Measurements from ENCODE around the gene KCNB1. TPM values are rescaled to one million over a fixed set of nuclear protein-coding genes. Genes with fewer than 3 reads are reported as not detected.

The KCNB1 gene
- total and polyA plus RNA-seq, 12 donors: 0.64 to 4.2 (median 1.1) TPM

DNA sequence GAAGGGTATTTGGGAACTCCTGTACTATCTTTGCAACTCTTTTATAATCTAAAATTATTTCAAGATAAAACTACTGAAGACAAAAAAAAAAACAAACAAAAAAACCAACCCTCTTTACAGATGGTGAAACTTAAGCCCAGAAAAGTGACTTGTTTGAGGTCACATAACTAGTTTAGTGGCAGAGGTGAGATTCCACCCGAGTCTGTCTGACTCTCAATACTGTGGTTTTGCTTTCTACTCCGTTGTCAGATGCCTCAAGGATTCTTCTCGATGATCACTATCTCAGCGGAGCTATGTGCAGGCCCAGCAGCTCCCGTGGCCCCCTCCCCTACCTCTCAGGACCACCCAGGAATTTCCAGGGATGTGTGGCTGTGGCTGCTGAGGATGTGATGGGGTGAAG, 36.1 kb upstream of the KCNB1 start:
- H3K27me3 ChIP-seq: peaks cover 0 to 2% (median 0%) of the 10 kb centered on the region in 7 donors
- no peak overlapping the region for H3K4me3 ChIP-seq
- peaks cover 0 to 39% (median 0%) of the 10 kb centered on the region in 9 donors for H3K36me3 ChIP-seq
- H3K9me3 ChIP-seq: no peaks in the 10 kb centered on the region
- TF ChIP-seq, protein P1, sequence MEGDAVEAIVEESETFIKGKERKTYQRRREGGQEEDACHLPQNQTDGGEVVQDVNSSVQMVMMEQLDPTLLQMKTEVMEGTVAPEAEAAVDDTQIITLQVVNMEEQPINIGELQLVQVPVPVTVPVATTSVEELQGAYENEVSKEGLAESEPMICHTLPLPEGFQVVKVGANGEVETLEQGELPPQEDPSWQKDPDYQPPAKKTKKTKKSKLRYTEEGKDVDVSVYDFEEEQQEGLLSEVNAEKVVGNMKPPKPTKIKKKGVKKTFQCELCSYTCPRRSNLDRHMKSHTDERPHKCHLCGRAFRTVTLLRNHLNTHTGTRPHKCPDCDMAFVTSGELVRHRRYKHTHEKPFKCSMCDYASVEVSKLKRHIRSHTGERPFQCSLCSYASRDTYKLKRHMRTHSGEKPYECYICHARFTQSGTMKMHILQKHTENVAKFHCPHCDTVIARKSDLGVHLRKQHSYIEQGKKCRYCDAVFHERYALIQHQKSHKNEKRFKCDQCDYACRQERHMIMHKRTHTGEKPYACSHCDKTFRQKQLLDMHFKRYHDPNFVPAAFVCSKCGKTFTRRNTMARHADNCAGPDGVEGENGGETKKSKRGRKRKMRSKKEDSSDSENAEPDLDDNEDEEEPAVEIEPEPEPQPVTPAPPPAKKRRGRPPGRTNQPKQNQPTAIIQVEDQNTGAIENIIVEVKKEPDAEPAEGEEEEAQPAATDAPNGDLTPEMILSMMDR (IDR thresholded peaks at IDR 0.05): no peak
- ATAC-seq (no peak), DNase-seq (no peak)
- WGBS, 2 donors: 66 to 68% methylated on average over 5 of the region's 5 CpGs
- intact Hi-C loops (cut with DNase I): no loop called here
- no peaks in the 10 kb centered on the region for H3K4me1 ChIP-seq
- no peak overlapping the region for H3K27ac ChIP-seq

DNA sequence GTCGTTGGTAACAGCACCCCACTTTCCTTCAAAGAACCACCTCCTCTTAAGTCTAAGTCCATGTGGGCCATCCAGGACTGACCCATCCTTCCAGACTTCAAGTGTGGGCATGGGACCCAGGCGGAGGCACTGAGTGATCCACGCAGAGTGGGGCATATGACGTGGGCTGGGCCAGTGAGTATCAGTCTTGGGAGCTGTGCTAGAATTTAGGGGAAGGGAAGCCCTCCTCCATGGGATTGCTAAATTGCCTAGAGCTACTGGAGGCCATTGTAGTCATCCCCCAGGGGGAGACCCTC, 35.3 kb upstream of the KCNB1 start:
- H3K9me3 ChIP-seq: no peaks in the 10 kb centered on the region
- H3K4me3 ChIP-seq: no peak overlapping the region
- TF ChIP-seq, protein P1 (IDR thresholded peaks at IDR 0.05): no peak
- WGBS, 2 donors: 89 to 95% methylated on average over 4 of the region's 4 CpGs
- no peak overlapping the region for H3K27ac ChIP-seq
- DNase-seq: no peak
- peaks cover 0 to 2% (median 0%) of the 10 kb centered on the region in 7 donors for H3K27me3 ChIP-seq
- no peak for ATAC-seq
- H3K4me1 ChIP-seq: no peaks in the 10 kb centered on the region
- peaks cover 0 to 33% (median 0%) of the 10 kb centered on the region in 9 donors for H3K36me3 ChIP-seq
- intact Hi-C loops (cut with DNase I): no loop called here

DNA sequence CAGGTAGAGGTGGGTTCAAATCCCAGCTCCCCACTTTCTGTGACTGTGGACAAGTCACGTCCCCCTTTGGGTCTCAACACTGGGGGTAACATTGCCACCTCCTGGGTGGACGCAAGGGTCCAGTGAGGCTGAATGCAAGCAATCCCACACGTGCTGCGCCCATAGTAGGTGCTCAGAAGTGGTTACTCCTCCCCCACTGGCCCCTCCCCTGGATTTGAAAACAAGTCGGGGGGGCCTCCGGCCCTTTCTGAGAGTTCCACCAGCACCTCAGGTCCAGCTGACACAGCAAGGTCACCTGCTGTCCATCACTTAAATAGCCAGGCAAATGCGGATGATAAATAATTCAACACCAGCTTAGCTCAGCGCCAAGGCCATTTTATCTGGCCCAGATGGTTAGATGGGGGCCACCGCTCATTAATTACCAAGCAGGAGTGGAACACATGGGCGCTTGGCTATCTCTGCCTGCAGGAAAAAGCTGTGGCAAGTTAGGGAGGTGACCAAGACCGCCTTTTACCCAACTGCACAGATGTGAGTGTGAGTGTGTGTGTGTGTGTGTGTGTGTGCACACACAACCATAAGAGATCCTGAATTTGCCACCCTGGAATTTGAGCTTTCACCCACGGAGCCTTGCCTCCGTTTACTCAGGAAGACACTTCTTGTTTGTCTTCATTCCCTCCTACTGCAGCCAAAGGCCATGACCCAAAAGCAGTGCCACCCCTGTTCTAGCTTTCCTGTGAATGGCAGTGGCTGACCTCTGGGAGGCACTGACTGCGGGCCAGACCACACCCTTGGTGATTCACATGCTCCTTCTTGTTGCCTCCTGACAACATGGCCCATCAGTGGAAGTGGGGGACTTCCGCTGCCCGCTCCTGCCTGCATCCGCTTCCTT, 34.7 kb upstream of the KCNB1 start:
- TF ChIP-seq, protein P1 (IDR thresholded peaks at IDR 0.05): no peak
- peak in 1 of 8 donors; percentile 30 for ATAC-seq
- peaks cover 0 to 35% (median 0%) of the 10 kb centered on the region in 9 donors for H3K36me3 ChIP-seq
- no peaks in the 10 kb centered on the region for H3K4me1 ChIP-seq
- no peak overlapping the region for H3K4me3 ChIP-seq
- no peaks in the 10 kb centered on the region for H3K9me3 ChIP-seq
- intact Hi-C loops (cut with DNase I): no loop called here
- peaks cover 0 to 3% (median 0%) of the 10 kb centered on the region in 7 donors for H3K27me3 ChIP-seq
- 82 to 85% methylated on average over 17 of the region's 17 CpGs for WGBS, 2 donors
- no peak overlapping the region for H3K27ac ChIP-seq
- DNase-seq: no peak

DNA sequence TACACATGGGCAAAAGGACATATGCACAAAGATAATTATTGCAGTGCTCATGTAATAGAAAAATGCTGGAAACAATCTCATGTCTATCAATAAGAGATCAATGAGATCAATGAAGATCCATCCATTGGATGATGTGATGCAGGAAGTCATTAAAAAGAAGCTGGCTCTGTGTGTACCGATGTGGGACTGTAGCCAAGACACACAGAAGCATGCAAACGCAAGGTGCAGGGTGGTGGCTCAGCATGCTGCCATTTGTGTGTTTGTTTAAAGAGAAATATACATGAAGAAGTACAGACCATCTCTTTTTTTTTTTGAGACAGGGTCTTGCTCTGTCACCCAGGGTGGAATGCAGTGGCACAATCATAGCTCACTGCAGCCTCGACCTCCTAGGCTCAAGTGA, 33.1 kb upstream of the KCNB1 start:
- intact Hi-C loops (cut with DNase I): no loop called here
- TF ChIP-seq, protein P1 (IDR thresholded peaks at IDR 0.05): no peak
- Histone ChIP-seq H3K27me3 (peaks cover 0 to 5% (median 0%) of the 10 kb centered on the region in 7 donors), H3K9me3 (no peaks in the 10 kb centered on the region), H3K4me3 (no peak overlapping the region), H3K4me1 (peaks cover 0 to 8% (median 0%) of the 10 kb centered on the region in 9 donors), H3K36me3 (peaks cover 0 to 43% (median 0%) of the 10 kb centered on the region in 9 donors), H3K27ac (no peak overlapping the region)
- WGBS, 2 donors: 56 to 59% methylated on average over 3 of the region's 3 CpGs
- ATAC-seq (no peak), DNase-seq (no peak)
